OCI-LY7 (cell line): ENCODE results near the gene FAM169A. TPM values are rescaled to one million over a fixed set of nuclear protein-coding genes. Genes with fewer than 3 reads are reported as not detected.

Experiments used
- BruUV-seq: library from RNA; stranded (reverse); fragments of 400-500 nt; replicated peaks from 2 replicates; lab custom pipeline; 2021; lab: Mats Ljungman, UMichigan
- CTCF ChIA-PET: fragments of 300-600 bp; sonication (Branson Sonifier 250); formaldehyde crosslinking; loops from one replicate; lab custom pipeline; 2022; ENCODE audit warnings: antibody characterized with exemption; ENCODE audit not compliant: unreplicated experiment; lab: Charles Lee
- POLR2A ChIA-PET: fragments of 300-600 bp; sonication (Branson Sonifier 250); formaldehyde crosslinking; loops from one replicate; lab custom pipeline; 2022; ENCODE audit warnings: antibody characterized with exemption; lab: Charles Lee
- DNase-seq: peaks from one replicate; pipeline ENCODE4 v3.0.0-alpha.2; 2015; ENCODE audit warnings: low spot score
- H2AFZ ChIP-seq: fragments of 200-600 bp; sonication (generic), shearing (Covaris generic); 2 replicates; pipeline ENCODE4 v1.6.1; 2014; ENCODE audit warnings: mild to moderate bottlenecking, antibody characterized with exemption, low read length, moderate library complexity
- H3K27ac ChIP-seq: fragments of 200-600 bp; sonication (generic); 2 replicates; pipeline ENCODE4 v1.5.1; 2014; ENCODE audit warnings: mixed run types, low read depth, mild to moderate bottlenecking, moderate library complexity, low read length, inconsistent platforms; ENCODE audit not compliant: poor library complexity, severe bottlenecking
- H3K36me3 ChIP-seq: fragments of 200-600 bp; sonication (generic); 2 replicates; pipeline ENCODE4 v1.6.1; 2014; ENCODE audit warnings: mild to moderate bottlenecking, antibody characterized with exemption, low read length, moderate library complexity, mixed read lengths; ENCODE audit not compliant: insufficient read depth
- H3K4me1 ChIP-seq: fragments of 200-600 bp; sonication (generic); 2 replicates; pipeline ENCODE4 v1.5.1; 2014; ENCODE audit warnings: mild to moderate bottlenecking, low read length; ENCODE audit not compliant: insufficient read depth, poor library complexity, severe bottlenecking
- H3K4me2 ChIP-seq: fragments of 200-600 bp; sonication (generic); 2 replicates; pipeline ENCODE4 v1.6.1; 2014; ENCODE audit warnings: mild to moderate bottlenecking, low read length
- H3K4me3 ChIP-seq: fragments of 200-600 bp; sonication (generic); 2 replicates; pipeline ENCODE4 v1.5.1; 2014; ENCODE audit warnings: mild to moderate bottlenecking, low read depth, low read length; ENCODE audit not compliant: poor library complexity, severe bottlenecking
- H3K79me2 ChIP-seq: fragments of 200-600 bp; sonication (generic); 2 replicates; pipeline ENCODE4 v1.6.1; 2016; ENCODE audit warnings: low read depth, mild to moderate bottlenecking, low read length, moderate library complexity, mixed read lengths; ENCODE audit not compliant: insufficient read depth
- H3K9me2 ChIP-seq: fragments of 200-600 bp; sonication (generic); 2 replicates; pipeline ENCODE4 v1.6.1; 2016; ENCODE audit warnings: mild to moderate bottlenecking, low read length, mixed read lengths; ENCODE audit not compliant: insufficient read depth
- H3K9me3 ChIP-seq: fragments of 200-600 bp; sonication (generic); 2 replicates; pipeline ENCODE4 v1.6.1; 2014; ENCODE audit warnings: mild to moderate bottlenecking, mixed run types, low read length, mixed read lengths
- H4K20me1 ChIP-seq: fragments of 200-600 bp; sonication (generic); 2 replicates; pipeline ENCODE4 v1.6.1; 2014; ENCODE audit warnings: mild to moderate bottlenecking, antibody characterized with exemption, low read length, moderate library complexity, mixed read lengths; ENCODE audit not compliant: insufficient read depth
- CTCF ChIP-seq: fragments of 200-600 bp; sonication (generic); conservative IDR thresholded peaks from 2 replicates; pipeline ENCODE4 v1.5.1; 2014; ENCODE audit warnings: mild to moderate bottlenecking, antibody characterized with exemption, low read length, moderate library complexity, mixed read lengths
- EZH2phosphoT487 ChIP-seq: fragments of 200-600 bp; sonication (generic); IDR thresholded peaks from 2 replicates; pipeline ENCODE4 v1.6.1; 2018; ENCODE audit warnings: low read depth, borderline replicate concordance, mild to moderate bottlenecking, mixed run types, antibody characterized with exemption, low read length, moderate library complexity, mixed read lengths
- intact Hi-C: fragments of 100-400 bp; cut with micrococcal nuclease; formaldehyde crosslinking; loops from one replicate; pipeline ENCODE4 v1.10.0; 2022; ENCODE audit not compliant: unreplicated experiment
- total RNA-seq, 2 experiments: library from RNA; depleted of rRNA in 1 of 2; stranded (reverse); fragments of >200 nt in 1 of 2; shearing (Covaris generic) in 1 of 2; gene quantifications; 2 replicates each; pipeline ENCODE4 v1.2.3, GENCODE V29; 2014 to 2022

The FAM169A gene
- total RNA-seq, 2 experiments from 2014 or later: not detected

- H3K4me1 ChIP-seq: no peaks in the 10 kb centered on the region
- H4K20me1 ChIP-seq: no peaks in the 10 kb centered on the region
- H3K4me2 ChIP-seq: no peak overlapping the region
- H3K4me3 ChIP-seq: no peak overlapping the region
- H3K9me2 ChIP-seq: no peaks in the 10 kb centered on the region
- CTCF ChIA-PET: no interaction called here
- no TSS peak for BruUV-seq
- POLR2A ChIA-PET: interaction anchor here (0.6 to 1.0 kb wide), 3 partner anchors 13 to 524 kb away, joined by 3 to 4 read pairs (median 3); no protein-coding TSS in a partner anchor
- no peaks in the 10 kb centered on the region for H3K36me3 ChIP-seq
- H3K79me2 ChIP-seq: no peaks in the 10 kb centered on the region
- no peaks in the 10 kb centered on the region for H3K9me3 ChIP-seq
- intact Hi-C loops: no loop called here
- TF ChIP-seq CTCF: no peak
- TF ChIP-seq EZH2phosphoT487: no peak
- DNase-seq: no peak
- H3K27ac ChIP-seq: no peak overlapping the region
- no peak overlapping the region for H2AFZ ChIP-seq
Measured at GRCh38 chr5:74850030-74850429, 16.2 kb downstream of the FAM169A start.

- intact Hi-C loops: no loop called here
- no peaks in the 10 kb centered on the region for H3K9me3 ChIP-seq
- no peak overlapping the region for H2AFZ ChIP-seq
- no peaks in the 10 kb centered on the region for H3K9me2 ChIP-seq
- no peak overlapping the region for H3K4me3 ChIP-seq
- DNase-seq: no peak
- no peak overlapping the region for H3K27ac ChIP-seq
- no TSS peak for BruUV-seq
- ChIA-PET CTCF (no interaction called here), POLR2A (interaction anchor here (0.5 to 0.6 kb wide), 2 partner anchors 29 to 1715 kb away, joined by 4 to 5 read pairs; no protein-coding TSS in a partner anchor)
- H3K79me2 ChIP-seq: no peaks in the 10 kb centered on the region
- TF ChIP-seq CTCF: no peak
- TF ChIP-seq EZH2phosphoT487: no peak
- no peaks in the 10 kb centered on the region for H3K4me1 ChIP-seq
- no peaks in the 10 kb centered on the region for H4K20me1 ChIP-seq
- no peaks in the 10 kb centered on the region for H3K36me3 ChIP-seq
- H3K4me2 ChIP-seq: no peak overlapping the region
Measured at GRCh38 chr5:74848553-74849025, 17.6 kb downstream of the FAM169A start.

GRCh38 chr5:74839229-74839628, 27.0 kb downstream of the FAM169A start:
- H3K36me3 ChIP-seq: no peaks in the 10 kb centered on the region
- no peak overlapping the region for H3K4me2 ChIP-seq
- no peaks in the 10 kb centered on the region for H4K20me1 ChIP-seq
- H3K9me3 ChIP-seq: no peaks in the 10 kb centered on the region
- no peaks in the 10 kb centered on the region for H3K79me2 ChIP-seq
- H3K4me1 ChIP-seq: no peaks in the 10 kb centered on the region
- BruUV-seq: no TSS peak
- CTCF ChIA-PET: no interaction called here
- intact Hi-C loops: no loop called here
- POLR2A ChIA-PET: no interaction called here
- H2AFZ ChIP-seq: no peak overlapping the region
- TF ChIP-seq EZH2phosphoT487: no peak
- TF ChIP-seq CTCF: no peak
- no peak overlapping the region for H3K4me3 ChIP-seq
- H3K27ac ChIP-seq: no peak overlapping the region
- DNase-seq: no peak
- no peaks in the 10 kb centered on the region for H3K9me2 ChIP-seq
